Measurements from ENCODE around the gene ZNF629. TPM values are rescaled to one million over a fixed set of nuclear protein-coding genes. Genes with fewer than 3 reads are reported as not detected.

Gene ZNF629
- total RNA-seq, 1 donor from 2014 or later: 2.5 TPM

- Mint-ChIP-seq H3K9me3 (no peaks in the 10 kb centered on the region), H3K27ac (no peak overlapping the region), H3K4me1 (peaks cover 10% of the 10 kb centered on the region), H3K27me3 (no peaks in the 10 kb centered on the region), H3K4me3 (no peak overlapping the region), H3K36me3 (ENCODE audit: low read depth) (peaks cover 19% of the 10 kb centered on the region)
- intact Hi-C loops (cut with micrococcal nuclease): no loop called here
- DNase-seq: no peak
These were observed 30.3 kb downstream of the ZNF629 start for GRCh38 chr16:30756781-30757100.

GRCh38 chr16:30755955-30756780 lies 30.8 kb downstream of the ZNF629 start:
- DNase-seq: no peak
- H3K4me1 Mint-ChIP-seq: peaks cover 9% of the 10 kb centered on the region
- H3K9me3 Mint-ChIP-seq: no peaks in the 10 kb centered on the region
- H3K36me3 Mint-ChIP-seq (ENCODE audit: low read depth): peaks cover 24% of the 10 kb centered on the region
- intact Hi-C loops (cut with micrococcal nuclease): no loop called here
- H3K27ac Mint-ChIP-seq: no peak overlapping the region
- H3K4me3 Mint-ChIP-seq: no peak overlapping the region
- no peaks in the 10 kb centered on the region for H3K27me3 Mint-ChIP-seq

GRCh38 chr16:30753596-30753995 lies 33.4 kb downstream of the ZNF629 start:
- H3K27ac Mint-ChIP-seq: no peak overlapping the region
- no peaks in the 10 kb centered on the region for H3K27me3 Mint-ChIP-seq
- no peaks in the 10 kb centered on the region for H3K9me3 Mint-ChIP-seq
- intact Hi-C loops (cut with micrococcal nuclease): no loop called here
- no peak for DNase-seq
- H3K4me3 Mint-ChIP-seq: no peak overlapping the region
- peaks cover 25% of the 10 kb centered on the region for H3K36me3 Mint-ChIP-seq (ENCODE audit: low read depth)
- peaks cover 12% of the 10 kb centered on the region for H3K4me1 Mint-ChIP-seq

- intact Hi-C loops (cut with micrococcal nuclease): no loop called here
- Mint-ChIP-seq H3K27ac (no peak overlapping the region), H3K4me3 (peak overlapping the region; percentile 12)
These were observed 36.0 kb downstream of the ZNF629 start for GRCh38 chr16:30750876-30751465.

GRCh38 chr16:30750201-30750600 lies 36.8 kb downstream of the ZNF629 start:
- Mint-ChIP-seq H3K9me3 (no peaks in the 10 kb centered on the region), H3K4me1 (peaks cover 21% of the 10 kb centered on the region), H3K4me3 (no peak overlapping the region), H3K36me3 (ENCODE audit: low read depth) (peaks cover 26% of the 10 kb centered on the region), H3K27me3 (no peaks in the 10 kb centered on the region), H3K27ac (no peak overlapping the region)
- intact Hi-C loops (cut with micrococcal nuclease): no loop called here
- DNase-seq: no peak

More at GRCh38 chr16:30750876-30751465, 36.0 kb downstream of the ZNF629 start:
- DNase-seq: no peak
- Mint-ChIP-seq H3K4me1 (peaks cover 21% of the 10 kb centered on the region), H3K36me3 (ENCODE audit: low read depth) (peaks cover 28% of the 10 kb centered on the region), H3K27me3 (no peaks in the 10 kb centered on the region), H3K9me3 (no peaks in the 10 kb centered on the region)

- peak overlapping the region; percentile 85 for H3K27ac Mint-ChIP-seq
- no peaks in the 10 kb centered on the region for H3K27me3 Mint-ChIP-seq
- peaks cover 21% of the 10 kb centered on the region for H3K4me1 Mint-ChIP-seq
- H3K9me3 Mint-ChIP-seq: no peaks in the 10 kb centered on the region
- H3K4me3 Mint-ChIP-seq: peak overlapping the region; percentile 94
- peaks cover 30% of the 10 kb centered on the region for H3K36me3 Mint-ChIP-seq (ENCODE audit: low read depth)
- DNase-seq: peak; percentile 82
- intact Hi-C loops (cut with micrococcal nuclease): loop anchor here (1.0 to 10.0 kb wide), 4 partner anchors 13 to 94 kb away; partner anchors contain the start of genes CFAP119, FBRS, PRR14 and RNF40
These were observed 38.2 kb downstream of the ZNF629 start for GRCh38 chr16:30748634-30749445.

- peak; percentile 99 for DNase-seq
- H3K36me3 Mint-ChIP-seq (ENCODE audit: low read depth): peaks cover 32% of the 10 kb centered on the region
- intact Hi-C loops (cut with micrococcal nuclease): loop anchor here (1.0 to 10.0 kb wide), 4 partner anchors 14 to 93 kb away; partner anchors contain the start of genes CFAP119, FBRS, PRR14 and RNF40
- H3K27ac Mint-ChIP-seq: peak within 1 kb of the TSS; percentile 85
- H3K9me3 Mint-ChIP-seq: no peaks in the 10 kb centered on the region
- H3K27me3 Mint-ChIP-seq: no peaks in the 10 kb centered on the region
- peaks cover 21% of the 10 kb centered on the region for H3K4me1 Mint-ChIP-seq
- peak within 1 kb of the TSS; percentile 94 for H3K4me3 Mint-ChIP-seq
These were observed 39.0 kb downstream of the ZNF629 start, which contains the start of gene PHKG2 for GRCh38 chr16:30747799-30748633. Gene PHKG2 (plus strand): TSS chr16:30748425. CDS start chr16:30748821, 396 bp downstream.

GRCh38 chr16:30747331-30747730 lies 39.7 kb downstream of the ZNF629 start:
- no peaks in the 10 kb centered on the region for H3K9me3 Mint-ChIP-seq
- peak overlapping the region; percentile 84 for H3K27ac Mint-ChIP-seq
- intact Hi-C loops (cut with micrococcal nuclease): loop anchor here (10.0 kb wide), 1 partner anchor 93 kb away; the partner anchor contains the start of genes FBRS and PRR14
- DNase-seq: no peak
- peaks cover 33% of the 10 kb centered on the region for H3K36me3 Mint-ChIP-seq (ENCODE audit: low read depth)
- H3K27me3 Mint-ChIP-seq: no peaks in the 10 kb centered on the region
- peak overlapping the region; percentile 94 for H3K4me3 Mint-ChIP-seq
- H3K4me1 Mint-ChIP-seq: peaks cover 21% of the 10 kb centered on the region

- Mint-ChIP-seq H3K27ac (no peak overlapping the region), H3K27me3 (no peaks in the 10 kb centered on the region), H3K36me3 (ENCODE audit: low read depth) (peaks cover 39% of the 10 kb centered on the region), H3K9me3 (no peaks in the 10 kb centered on the region), H3K4me1 (peaks cover 21% of the 10 kb centered on the region), H3K4me3 (no peak overlapping the region)
- no peak for DNase-seq
- intact Hi-C loops (cut with micrococcal nuclease): loop anchor here (10.0 kb wide), 1 partner anchor 92 kb away; the partner anchor contains the start of genes FBRS and PRR14
These were observed 40.3 kb downstream of the ZNF629 start for GRCh38 chr16:30746638-30747175.

GRCh38 chr16:30745082-30745481 lies 41.9 kb downstream of the ZNF629 start:
- H3K4me3 Mint-ChIP-seq: no peak overlapping the region
- H3K27ac Mint-ChIP-seq: peak overlapping the region; percentile 2
- H3K36me3 Mint-ChIP-seq (ENCODE audit: low read depth): peaks cover 44% of the 10 kb centered on the region
- H3K27me3 Mint-ChIP-seq: no peaks in the 10 kb centered on the region
- intact Hi-C loops (cut with micrococcal nuclease): loop anchor here (10.0 kb wide), 1 partner anchor 90 kb away; the partner anchor contains the start of genes FBRS and PRR14
- no peak for DNase-seq
- no peaks in the 10 kb centered on the region for H3K9me3 Mint-ChIP-seq
- H3K4me1 Mint-ChIP-seq: peaks cover 29% of the 10 kb centered on the region

GRCh38 chr16:30744183-30744582 lies 42.8 kb downstream of the ZNF629 start:
- no peak for DNase-seq
- Mint-ChIP-seq H3K36me3 (ENCODE audit: low read depth) (peaks cover 46% of the 10 kb centered on the region), H3K27me3 (no peaks in the 10 kb centered on the region), H3K27ac (no peak overlapping the region), H3K4me3 (no peak overlapping the region), H3K4me1 (peaks cover 22% of the 10 kb centered on the region), H3K9me3 (no peaks in the 10 kb centered on the region)
- intact Hi-C loops (cut with micrococcal nuclease): loop anchor here (10.0 kb wide), 1 partner anchor 89 kb away; the partner anchor contains the start of genes FBRS and PRR14

- no peaks in the 10 kb centered on the region for H3K9me3 Mint-ChIP-seq
- no peak for DNase-seq
- H3K27ac Mint-ChIP-seq: peak overlapping the region; percentile 2
- H3K4me1 Mint-ChIP-seq: peaks cover 20% of the 10 kb centered on the region
- H3K36me3 Mint-ChIP-seq (ENCODE audit: low read depth): peaks cover 49% of the 10 kb centered on the region
- intact Hi-C loops (cut with micrococcal nuclease): loop anchor here (10.0 kb wide), 1 partner anchor 89 kb away; the partner anchor contains the start of genes FBRS and PRR14
- H3K27me3 Mint-ChIP-seq: no peaks in the 10 kb centered on the region
- H3K4me3 Mint-ChIP-seq: no peak overlapping the region
These were observed 43.3 kb downstream of the ZNF629 start for GRCh38 chr16:30743716-30744115.
